GM18520 (cell line): ENCODE measurements around the gene CUL4A.
"Not testable (repeated sequence)": the region's sequence is repeated elsewhere in the genome, so short reads cannot be mapped to it uniquely, and the experiment has no call there.

ENCODE experiments used
- ATAC-seq: cut with Tn5 transposase; IDR thresholded peaks from one replicate; pipeline ENCODE4 v1.9.1; 2021; ENCODE audit not compliant: unreplicated experiment

CUL4A gene

DNA sequence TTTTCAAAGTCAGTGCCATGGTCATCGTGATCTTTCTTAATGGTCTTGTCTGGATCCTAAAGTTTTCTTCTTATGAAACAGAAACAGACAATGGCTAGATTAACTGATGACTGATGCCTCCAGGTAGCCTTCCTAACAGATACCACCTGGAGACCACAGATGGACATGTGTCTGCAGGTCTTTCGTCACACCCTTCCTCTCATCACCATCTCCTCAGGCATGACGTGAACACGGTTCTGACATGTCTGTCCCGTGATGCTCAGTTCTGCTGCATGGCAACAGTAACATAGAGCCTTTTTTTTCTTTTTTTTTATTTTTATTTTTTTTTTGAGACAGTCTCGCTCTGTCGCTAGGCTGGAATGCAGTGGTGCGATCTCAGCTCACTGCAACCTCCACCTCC lies 74.5 kb downstream of the CUL4A start:
- no peak for ATAC-seq

DNA sequence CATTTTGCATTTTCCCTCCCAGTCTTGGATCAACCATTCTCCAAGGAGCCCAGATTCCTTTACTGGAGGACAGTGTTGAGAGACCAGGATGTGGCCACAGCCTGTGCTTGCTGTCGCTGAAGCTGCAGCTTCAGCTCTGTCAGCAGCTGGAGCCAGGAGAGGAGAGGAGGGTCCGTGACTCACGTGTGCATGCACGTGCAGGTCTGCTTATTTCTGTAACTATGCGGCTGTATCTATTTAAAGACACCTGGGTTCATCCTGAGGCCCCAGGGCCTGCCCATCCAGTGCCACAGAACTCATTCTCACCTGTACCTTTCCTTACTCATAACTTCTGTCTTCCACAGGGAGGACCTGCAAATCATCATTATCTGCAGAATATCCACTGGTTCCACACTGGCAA lies 79.5 kb downstream of the CUL4A start:
- no peak for ATAC-seq

DNA sequence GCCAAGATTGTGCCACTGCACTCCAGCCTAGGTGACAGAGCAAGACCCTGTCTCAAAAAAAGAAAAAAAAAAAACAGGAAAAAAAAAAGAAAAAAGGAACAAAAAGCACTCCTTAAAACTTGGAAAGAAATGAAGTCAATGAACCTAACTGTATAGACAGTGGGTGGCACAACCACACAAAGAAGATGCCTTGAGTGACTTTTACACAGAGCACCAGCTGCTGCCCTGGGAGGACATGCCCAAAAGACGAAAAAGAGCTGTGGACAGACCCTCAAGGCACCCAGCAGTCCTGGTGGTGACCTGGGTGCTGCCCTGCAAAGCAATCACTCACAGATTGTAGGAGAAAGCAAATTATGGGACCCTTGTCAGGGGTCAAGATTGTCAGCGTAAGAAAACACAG lies 81.7 kb downstream of the CUL4A start:
- no peak for ATAC-seq

DNA sequence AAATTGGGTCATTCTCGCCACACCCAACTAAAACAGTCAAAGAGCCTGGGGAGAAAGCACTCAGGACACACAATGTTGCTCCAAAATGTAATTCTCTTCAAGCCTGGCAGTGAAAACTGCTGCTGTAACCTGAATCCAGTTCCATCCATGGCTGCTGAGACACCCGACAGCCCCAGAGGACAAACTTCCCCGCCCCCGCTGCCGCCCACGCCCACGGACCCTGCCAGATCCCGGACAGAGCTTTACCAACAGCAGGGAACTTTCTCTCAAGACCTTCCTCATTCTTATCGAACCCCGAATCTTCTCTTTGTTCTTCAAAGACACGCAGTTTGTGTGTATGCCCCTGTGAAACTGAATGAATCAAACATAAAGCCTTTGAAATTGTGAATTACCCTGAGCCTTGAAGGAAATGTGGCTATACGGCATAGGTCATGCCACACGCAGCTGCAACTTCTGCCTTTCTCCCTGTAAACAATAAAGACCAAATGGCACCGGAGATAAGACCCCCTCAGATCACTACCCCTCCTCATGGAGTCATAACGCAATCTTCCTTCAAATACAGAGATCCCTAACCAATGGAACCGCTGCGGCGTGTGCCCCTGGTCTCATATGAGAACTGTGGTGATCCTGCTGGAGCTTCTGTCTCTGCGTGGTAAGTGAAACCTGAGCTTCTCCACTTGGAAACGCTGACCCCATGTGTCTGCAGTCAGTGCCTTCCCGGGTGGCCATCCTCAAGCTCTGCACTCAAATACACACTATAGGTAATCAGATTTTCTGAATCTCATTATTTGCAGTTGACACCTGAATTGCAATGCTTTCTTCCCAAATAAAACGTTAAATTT lies 82.8 kb downstream of the CUL4A start:
- ATAC-seq = no peak

DNA sequence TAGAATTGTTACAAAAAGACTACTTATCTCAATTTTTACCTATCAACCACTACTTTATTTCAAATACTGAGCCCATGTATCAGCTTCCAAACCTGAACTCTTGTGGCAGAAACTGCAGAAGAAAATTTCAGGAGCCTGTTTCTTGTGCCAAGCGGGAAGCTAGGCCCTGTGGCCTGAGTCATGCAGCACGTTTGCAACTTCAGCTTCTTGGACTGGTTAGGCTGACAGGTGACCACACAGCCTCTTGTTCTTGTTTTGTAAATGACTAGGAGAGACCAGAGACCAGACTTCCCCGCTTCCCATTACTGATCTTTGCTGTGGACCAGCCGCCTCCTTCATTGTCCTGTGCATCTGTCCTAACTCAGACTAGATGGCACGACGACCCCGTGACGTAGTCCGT lies 84.3 kb downstream of the CUL4A start:
- no peak for ATAC-seq

DNA sequence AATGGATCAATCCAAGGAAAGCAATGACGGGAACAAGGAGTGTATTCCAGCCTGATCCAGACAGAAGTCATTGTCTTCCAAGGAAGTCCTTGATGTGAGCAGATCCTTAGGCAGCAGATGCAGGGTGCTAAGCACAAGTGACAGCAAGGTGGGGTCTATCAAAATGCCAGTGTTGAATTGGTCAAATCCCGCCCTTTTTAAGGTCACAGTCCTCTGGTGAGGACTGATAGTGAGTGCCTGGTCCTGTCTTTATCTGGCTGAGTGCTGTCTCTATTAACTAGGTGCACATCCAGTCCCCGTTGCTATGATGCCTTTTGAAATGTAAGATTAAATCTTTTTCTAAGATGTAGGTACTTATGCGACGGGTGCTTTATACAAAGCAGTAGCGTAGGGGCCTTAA lies 86.4 kb downstream of the CUL4A start:
- ATAC-seq = no peak

DNA sequence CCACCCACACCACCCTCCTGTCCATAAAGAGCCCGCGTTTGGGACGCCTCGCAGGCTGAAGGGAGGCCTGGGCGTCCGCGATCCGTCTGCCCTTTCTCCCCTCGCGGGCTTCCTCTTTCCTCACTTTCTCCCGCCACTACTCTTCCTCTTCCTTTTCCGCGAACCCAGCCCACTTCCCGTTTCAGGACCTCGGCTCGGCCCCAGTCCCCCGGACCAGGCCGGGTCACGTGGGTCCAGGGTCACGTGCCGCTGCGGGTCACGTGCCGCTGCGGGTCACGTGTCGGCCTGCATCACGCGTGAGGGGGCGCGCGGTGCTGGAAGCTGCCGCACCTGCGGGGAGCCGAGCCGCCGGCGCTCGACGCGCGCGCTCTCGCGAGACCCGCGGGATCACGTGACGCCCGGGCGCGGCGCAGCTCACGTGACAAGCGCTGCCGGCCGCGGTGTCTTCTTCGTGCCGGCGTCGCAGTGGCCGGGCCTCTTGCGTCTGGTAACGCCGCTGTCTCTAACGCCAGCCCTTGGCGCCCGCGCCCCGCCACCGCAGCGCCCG lies 87.5 kb downstream of the CUL4A start, which contains the start of gene LAMP1:
Gene LAMP1 (plus strand): TSS at position 417 of the 547 bp plus-strand sequence. CDS start 196 bp downstream, outside the sequence.
- ATAC-seq = peak; percentile 65

DNA sequence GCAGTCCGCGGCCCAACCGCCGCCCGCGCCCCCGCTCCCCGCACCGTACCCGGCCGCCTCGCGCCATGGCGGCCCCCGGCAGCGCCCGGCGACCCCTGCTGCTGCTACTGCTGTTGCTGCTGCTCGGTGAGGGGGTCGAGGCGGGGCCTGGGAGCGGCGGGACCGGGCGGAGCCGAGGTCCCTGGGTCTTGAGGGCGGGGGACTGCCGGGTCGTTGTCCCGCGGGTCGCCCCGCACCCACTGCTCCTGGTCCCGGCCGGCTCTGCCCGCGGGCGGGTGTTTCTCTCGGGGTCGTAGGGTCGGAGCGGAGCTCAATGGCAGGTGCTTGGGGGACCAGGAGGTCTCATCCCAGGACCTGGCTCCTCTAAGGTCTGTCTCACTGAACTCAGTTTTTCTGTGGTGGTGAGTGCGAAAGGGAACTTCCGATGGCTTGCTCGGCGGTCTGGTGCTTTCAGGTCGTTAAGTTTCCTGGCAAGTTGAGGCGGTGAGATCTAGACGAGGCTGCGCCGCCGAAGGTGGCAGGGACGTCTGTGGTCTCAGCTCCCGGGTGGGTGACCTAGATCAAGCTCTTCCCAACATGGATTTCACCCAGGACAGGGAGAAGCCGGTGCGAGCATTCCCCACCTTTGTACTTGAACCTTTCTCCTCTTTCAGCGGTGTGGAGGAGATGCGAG lies 88.1 kb downstream of the CUL4A start:
- peak; percentile 19 for ATAC-seq

DNA sequence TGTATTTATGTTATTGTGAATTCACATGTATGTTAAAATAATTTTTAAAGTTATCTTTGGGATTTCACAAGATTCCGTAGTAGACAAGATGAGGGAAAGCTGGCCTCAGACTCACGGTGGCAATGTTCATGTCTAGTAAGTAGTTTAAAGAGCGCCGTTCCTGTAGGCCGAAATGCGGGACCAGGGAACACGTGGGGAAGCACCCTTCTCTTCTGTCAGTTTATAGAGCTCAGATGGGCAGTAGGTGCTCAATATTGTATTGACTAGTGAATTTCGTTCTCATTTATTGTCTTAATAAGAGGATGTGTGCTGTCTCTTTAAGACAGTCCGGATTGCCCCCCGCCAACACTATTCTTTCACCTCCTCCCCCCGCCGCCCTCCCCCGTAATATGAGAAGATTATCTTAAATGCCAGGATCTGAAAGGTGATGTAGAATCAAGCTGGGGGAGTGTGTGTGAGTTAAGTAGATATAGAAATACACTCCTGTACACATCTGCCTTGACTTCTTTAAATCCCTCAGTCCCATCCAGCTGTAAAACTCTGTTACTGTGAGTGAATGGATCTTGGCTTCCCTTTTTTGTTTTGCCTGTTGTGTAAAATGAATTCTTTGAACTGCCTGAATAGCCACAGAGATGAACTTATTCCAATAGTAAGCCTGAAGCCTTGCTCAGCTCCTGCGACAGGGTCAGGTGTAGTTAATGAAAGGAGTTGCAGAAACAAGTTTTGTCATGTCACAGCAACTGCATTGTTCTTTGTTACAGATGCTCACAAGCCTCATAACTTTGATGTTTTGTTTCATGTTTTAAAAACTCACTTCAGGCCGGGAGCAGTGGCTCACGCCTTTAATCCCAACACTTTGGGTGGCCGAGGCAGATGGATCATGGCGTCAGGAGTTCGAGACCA lies 88.9 kb downstream of the CUL4A start:
- ATAC-seq = no peak

DNA sequence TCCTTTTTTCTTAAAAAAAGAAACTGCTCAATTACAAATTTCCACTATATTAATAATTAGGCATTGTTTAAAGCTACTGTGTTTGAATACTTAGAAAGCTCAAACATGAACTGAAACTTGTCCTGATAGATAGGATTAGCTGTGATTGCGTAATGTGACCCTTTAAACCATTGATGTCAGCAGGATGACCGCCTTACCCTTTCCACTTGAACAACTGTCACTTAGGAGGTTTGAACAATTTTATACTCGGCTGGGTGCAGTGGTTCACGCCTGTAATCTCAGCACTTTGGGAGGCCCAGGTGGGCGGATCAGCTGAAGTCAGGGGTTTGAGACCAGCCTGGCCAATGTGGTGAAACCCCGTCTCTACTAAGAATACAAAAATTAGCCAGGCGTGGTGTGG lies 90.5 kb downstream of the CUL4A start:
- no peak for ATAC-seq

DNA sequence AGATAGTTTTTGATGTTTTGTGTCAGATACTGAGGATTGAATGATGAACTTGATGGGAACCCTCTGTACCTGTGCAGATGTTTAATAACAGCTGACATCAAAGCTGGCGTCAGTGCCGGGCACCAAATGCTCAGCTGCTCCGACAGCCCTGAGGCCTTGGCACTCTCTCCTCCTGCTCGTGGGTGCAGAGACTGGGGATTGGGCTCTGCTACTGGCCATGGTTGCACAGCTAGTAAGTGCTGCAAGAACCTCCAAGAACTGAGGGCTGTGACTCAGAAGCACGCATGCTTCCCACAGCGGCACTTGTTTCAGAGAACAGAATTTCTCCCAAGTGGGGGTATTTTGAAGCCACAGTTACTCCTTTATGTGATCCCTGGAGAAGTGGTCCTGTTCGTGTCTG lies 93.6 kb downstream of the CUL4A start:
- no peak for ATAC-seq

DNA sequence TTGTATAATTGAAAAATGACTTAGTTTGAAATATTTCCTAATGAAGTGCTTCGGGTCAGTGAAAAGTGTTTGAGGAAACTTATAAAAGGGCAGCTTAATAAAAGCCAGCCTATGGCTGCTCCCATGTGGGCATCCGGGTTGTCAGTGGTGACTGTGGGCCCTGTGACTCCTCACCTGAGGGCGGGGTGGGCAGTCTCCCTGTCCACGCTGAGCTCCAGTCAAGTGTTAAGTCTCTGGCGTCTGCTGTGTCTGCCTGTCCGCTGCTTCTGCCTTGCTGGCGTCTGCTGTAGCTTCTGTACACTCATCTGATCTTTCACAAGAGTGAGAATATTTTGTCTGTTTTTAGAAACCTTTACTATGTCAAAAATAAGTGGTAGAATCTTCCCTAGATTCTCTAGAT lies 94.7 kb downstream of the CUL4A start:
- ATAC-seq = no peak

DNA sequence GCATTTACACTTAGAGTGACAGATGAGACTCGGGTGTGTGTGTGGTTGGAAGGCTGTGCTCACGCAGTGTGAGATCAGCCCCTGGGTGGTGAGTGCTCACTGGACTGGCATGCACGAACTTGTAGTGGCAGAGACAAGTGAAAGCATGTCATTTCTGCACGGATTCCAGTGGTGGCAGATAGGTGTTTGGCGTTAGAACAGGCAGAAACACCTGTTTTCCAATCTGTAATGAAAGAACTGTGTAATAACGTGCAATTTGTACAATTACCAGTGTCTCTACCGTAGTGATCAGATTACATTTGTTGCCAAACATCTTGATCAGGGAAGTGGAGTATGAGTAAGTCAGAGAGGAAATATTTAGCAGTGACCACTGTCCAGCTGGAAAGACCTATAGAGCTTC lies 95.8 kb downstream of the CUL4A start:
- no peak for ATAC-seq

DNA sequence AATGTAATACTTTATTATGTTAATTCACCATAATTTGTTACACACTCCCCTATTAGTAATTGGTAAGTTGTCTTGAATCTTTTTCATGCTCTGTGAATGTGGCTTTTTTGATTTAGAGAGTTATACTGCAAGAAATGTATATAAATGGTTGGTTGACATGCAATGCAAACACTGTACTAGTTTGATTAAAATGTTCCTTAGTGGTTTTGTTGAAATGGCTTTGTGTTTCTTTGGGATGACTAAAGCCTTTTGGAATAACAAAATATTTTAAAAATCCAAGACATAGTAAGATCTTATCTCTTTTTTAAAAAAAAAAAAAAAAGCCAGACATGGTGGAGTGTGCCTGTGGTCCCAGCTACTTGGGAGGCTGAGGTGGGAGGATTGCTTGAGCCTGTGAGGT lies 98.1 kb downstream of the CUL4A start:
- no peak for ATAC-seq

DNA sequence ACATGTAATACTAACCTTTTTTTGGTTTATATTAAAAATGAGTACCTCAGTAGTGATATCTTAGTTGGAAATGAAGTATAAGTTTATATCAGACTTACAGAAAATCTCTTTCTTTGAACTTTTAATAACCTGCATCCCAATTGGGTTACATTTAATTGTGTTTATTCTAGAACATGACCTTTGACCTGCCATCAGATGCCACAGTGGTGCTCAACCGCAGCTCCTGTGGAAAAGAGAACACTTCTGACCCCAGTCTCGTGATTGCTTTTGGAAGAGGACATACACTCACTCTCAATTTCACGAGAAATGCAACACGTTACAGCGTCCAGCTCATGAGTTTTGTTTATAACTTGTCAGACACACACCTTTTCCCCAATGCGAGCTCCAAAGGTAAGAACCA lies 100.1 kb downstream of the CUL4A start:
- ATAC-seq = no peak

DNA sequence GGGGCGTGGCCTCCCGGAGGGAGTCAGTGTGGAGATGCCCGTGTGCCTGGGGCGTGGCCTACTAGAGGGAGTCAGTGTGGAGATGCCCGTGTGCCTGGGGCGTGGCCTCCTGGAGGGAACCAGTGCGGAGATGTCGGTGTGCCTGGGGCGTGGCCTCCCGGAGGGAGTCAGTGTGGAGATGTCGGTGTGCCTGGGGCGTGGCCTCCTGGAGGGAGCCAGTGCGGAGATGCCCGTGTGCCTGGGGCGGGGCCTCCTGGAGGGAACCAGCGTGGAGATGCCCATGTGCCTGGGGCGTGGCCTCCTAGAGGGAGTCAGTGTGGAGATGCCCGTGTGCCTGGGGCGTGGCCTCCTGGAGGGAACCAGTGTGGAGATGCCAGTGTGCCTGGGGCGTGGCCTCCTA lies 104.7 kb downstream of the CUL4A start:
- not testable (repeated sequence) for ATAC-seq

DNA sequence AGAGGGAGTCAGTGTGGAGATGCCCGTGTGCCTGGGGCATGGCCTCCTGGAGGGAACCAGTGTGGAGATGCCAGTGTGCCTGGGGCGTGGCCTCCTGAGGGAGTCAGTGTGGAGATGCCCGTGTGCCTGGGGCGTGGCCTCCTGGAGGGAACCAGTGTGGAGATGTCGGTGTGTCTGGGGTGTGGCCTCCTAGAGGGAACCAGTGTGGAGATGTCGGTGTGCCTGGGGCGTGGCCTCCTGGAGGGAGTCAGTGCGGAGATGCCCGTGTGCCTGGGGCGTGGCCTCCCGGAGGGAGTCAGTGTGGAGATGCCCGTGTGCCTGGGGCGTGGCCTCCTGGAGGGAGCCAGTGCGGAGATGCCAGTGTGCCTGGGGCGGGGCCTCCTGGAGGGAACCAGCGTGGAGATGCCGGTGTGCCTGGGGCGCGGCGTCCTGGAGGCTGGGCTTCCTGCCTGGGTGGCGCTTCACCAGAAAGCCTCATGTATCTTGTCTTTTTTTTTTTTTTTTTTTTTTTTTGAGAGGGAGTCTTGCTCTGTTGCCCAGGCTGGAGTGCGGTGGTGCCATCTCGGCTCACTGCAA lies 105.6 kb downstream of the CUL4A start:
- ATAC-seq = not testable (repeated sequence)

DNA sequence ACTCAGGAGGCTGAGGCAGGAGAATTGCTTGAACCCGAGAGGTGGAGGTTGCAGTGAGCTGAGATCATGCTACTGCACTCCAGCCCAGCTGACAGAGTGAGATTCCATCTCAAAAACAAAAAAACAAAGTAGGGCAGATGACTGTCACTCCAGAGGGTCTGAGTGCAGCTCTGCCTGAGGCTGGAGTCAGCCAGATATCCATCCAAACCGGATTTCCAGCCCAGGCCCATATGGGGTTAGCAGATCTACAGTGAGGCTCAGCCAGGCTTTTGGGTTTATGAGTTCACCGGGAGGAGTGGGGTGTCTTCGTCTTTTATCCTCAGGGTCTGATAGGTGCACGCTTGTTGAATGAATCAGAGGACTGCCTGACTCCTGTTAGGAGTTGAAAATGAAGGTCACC lies 106.6 kb downstream of the CUL4A start:
- no peak for ATAC-seq
